GM15510 (cell line): Measurements from ENCODE around the gene CLASP1.

ENCODE experiments used
- POLR2A ChIP-seq: IDR thresholded peaks from 3 replicates; pipeline ENCODE4 v1.6.1; 2011; ENCODE audit warnings: borderline replicate concordance; ENCODE audit not compliant: insufficient read length; ENCODE audit errors: extremely low read depth

Gene CLASP1

DNA sequence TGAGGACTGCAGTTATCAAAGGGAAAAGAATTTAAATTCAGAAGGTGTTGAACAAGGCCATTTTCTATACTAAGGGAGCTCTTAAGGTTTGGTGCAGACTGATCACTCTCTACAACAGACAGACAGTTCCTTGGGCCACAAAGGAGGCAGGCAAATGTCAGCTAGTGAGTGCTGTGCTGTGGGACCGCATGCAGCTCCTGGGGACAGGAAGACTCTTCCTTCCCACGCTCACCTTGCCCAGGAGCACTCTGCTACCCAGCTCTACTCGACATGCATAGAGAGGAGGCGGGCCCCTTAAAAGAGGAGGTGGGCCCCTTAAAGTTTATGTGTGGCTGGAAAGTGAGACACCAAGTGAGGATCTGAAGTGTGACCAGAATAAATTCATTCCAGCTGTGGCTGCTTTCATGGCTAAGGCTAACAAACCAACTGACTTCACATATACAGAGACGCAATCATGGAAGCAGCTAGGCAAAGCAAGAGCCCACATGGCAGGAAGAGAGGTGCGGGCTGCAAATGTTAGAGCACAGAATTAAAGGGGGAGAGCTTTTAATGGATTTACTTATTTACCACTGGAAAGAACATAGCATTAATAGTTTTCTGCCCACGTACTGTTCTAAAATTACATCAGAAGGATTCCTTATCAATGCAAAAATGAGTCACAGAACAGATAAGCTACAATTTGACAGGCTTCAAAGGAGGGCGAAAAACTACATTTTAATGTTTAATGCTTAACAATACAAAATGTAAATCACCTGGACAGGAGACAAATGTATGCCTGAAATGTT, 220.0 kb downstream of the CLASP1 start:
- no peak for TF ChIP-seq POLR2A

- no peak for TF ChIP-seq POLR2A
Observed at GRCh38 chr2:121427187-121427689, 222.0 kb downstream of the CLASP1 start.

DNA sequence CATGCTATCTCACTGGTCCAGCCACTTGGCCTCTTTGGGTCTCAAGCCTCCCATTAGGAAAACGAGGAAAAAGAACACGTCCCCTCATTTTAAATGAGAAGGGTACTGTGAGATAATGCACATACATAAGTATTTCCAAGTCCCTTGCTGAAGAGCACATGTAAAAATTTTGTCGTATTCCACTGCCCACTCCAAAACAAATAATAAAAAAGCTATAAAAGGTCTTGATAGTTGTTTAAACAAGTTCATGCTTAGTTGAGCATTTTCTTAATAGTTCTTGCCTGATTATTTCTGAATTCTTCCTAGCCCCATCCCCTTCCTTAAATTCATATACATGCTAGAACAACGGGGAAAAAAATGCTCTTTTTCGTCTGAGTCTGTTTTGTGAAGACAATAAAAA, 228.8 kb downstream of the CLASP1 start:
- no peak for TF ChIP-seq POLR2A

GRCh38 chr2:121419081-121419699, 230.1 kb downstream of the CLASP1 start:
- no peak for TF ChIP-seq POLR2A

DNA sequence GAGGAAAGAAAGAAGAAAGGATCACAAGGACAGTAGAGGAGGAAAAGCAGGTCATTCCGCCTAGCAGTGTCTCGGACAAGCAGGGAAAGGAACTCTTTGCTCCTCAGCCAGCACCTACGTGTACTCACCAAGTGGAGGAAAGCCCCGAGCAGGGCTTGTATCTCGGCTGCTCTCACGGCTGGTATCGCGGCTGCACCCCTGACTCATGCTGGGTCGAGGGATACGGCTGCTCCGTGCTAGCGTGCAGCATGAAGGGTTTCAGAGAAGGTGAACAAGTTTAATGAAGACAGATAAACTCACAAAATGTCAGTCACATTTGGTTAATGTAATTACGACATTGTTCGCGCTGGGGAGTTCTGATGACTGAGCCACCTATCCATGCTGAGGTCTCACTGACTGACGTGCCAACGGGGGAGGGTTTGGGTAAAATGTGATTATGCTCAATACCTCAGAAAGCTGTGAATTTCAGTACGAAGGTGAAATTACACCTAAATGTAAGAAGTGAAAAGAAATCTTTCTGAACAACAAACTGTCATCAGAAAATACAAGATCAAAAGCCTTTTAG, 230.7 kb downstream of the CLASP1 start:
- TF ChIP-seq POLR2A = no peak

DNA sequence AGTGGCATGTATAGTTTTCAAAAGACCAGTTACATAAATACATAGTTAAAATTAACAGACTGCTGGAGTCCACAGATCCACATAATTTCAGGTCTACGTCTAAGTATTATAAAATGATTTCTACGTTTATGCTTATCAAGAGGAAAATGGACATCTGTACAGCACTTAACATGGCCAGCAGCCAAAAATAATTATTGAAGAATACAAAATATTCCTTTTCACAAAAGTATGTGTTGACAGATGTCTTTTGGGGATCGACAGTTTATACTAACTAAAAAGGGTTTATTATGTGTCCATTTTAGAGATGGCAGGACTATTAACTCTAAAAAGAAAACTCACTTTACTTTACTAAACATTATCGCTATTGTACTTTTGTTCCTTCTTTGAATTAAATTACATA, 231.4 kb downstream of the CLASP1 start:
- no peak for TF ChIP-seq POLR2A

DNA sequence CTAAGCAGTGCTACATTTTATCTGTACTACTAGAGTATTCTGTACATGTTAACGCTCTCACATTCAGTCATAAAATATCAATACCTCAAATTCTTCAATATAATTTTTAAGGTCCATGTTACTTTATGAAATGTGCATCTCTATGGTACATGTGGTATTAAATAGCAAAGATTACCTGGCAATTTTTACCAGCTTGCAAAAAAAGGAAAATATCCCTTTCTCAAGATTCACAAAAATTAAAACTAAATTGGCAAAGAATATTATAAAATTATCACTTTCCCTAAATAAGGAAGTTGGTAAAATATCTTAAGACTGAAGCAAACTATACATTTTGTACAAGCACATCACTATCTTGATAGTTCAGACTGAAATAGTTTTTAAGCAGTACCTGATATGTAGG, 233.5 kb downstream of the CLASP1 start:
- TF ChIP-seq POLR2A = no peak

GRCh38 chr2:121412349-121412748, 236.9 kb downstream of the CLASP1 start:
- no peak for TF ChIP-seq POLR2A

GRCh38 chr2:121409966-121410365, 239.3 kb downstream of the CLASP1 start:
- TF ChIP-seq POLR2A = no peak

- TF ChIP-seq POLR2A = no peak
Observed at GRCh38 chr2:121409388-121409787, 239.9 kb downstream of the CLASP1 start.

DNA sequence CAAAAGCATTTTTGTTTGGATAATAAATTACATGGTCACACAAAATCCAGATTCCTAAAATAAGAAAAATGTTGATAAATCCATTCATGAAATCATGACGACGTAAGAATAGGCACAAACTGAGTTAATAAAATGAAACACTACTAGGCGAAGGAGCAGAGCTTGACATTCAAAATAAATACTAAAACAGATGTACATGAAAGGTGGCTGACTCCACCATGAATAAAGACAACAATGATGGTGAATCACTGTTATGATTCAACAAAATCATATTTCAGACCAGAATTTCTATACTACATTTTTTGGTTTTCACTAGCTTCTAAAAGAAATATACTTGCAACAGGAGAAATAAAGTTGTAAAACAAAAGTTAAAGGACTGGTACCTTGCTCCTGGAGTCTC, 240.6 kb downstream of the CLASP1 start:
- no peak for TF ChIP-seq POLR2A

GRCh38 chr2:121405233-121405632, 244.0 kb downstream of the CLASP1 start:
- TF ChIP-seq POLR2A = no peak

DNA sequence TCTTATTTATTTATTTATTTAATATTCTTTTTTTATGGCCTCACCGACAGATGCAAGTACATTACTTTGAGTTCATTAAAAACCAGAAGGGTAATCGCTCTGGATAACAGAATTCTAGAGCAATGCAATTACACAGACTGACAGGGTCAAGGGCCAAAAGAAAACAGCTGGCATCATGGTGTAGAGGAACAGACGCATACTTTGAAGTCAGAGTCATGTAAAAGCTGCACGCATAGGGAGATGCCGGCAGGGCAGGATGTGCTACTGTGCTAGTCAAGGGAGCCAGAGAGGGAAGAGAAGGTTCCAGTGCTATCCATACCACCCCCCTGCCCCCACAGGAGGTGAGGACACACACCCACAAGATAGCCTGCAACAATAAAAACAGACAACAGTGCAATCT, 249.1 kb downstream of the CLASP1 start:
- no peak for TF ChIP-seq POLR2A

GRCh38 chr2:121398853-121399252, 250.4 kb downstream of the CLASP1 start:
- no peak for TF ChIP-seq POLR2A

DNA sequence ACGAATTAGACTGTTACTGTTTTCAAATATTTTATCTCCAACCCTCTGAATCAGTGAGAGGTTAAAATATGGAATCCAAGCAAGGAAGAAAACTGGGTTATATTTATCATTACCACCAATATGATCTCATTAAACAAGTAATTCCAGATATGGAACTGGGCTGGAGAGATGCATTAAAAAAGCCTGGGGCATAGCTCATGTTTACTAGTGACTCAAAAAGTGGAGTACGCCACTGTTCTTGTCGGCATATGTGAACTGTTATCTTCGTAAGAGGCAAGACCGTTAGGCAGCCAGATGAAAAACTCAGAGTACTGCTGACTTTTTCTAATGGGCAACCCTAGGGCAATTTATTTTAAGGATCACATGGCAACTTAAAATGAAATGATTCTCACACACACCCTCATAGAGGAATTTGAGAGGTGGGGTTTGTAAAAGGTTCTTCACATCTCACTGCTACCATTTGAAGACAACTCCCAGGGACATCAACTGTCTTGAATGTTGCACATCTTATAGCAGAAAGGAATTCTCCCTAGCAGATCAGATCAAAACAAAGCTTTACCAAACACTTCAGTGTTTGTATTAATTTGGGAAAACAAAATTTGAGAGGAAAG, 259.1 kb downstream of the CLASP1 start:
- TF ChIP-seq POLR2A = no peak
